HL-60 (cell line): ENCODE results near the gene OR2D3.

Experiments
- DNase-seq, 2 experiments: peaks; one replicate each; pipeline ENCODE4 v3.0.0-alpha.2; 2010 to 2020; ENCODE audit warnings: low read depth in 1 of 2, low spot score in 1 of 2
- H3K27ac ChIP-seq: fragments of 250-450 bp; sonication (Bioruptor Pico); replicated peaks from 2 replicates; pipeline ENCODE4 v1.5.1; 2020; ENCODE audit warnings: mild to moderate bottlenecking, moderate library complexity
- H3K27me3 ChIP-seq: fragments of 250-450 bp; sonication (Bioruptor Pico); 2 replicates; pipeline ENCODE4 v1.5.1; 2021; ENCODE audit warnings: mild to moderate bottlenecking, moderate library complexity; ENCODE audit not compliant: insufficient read depth, poor library complexity, severe bottlenecking
- H3K4me3 ChIP-seq: replicated peaks from 2 replicates; pipeline ENCODE4 v1.5.1; 2011; ENCODE audit warnings: mild to moderate bottlenecking, control low read depth, low read length; ENCODE audit not compliant: insufficient read depth
- CTCF ChIP-seq: IDR thresholded peaks from one replicate; pipeline ENCODE4 v1.5.1; 2011; ENCODE audit warnings: low read length, control low read depth, inconsistent platforms; ENCODE audit not compliant: insufficient read depth
- GABPA ChIP-seq: IDR thresholded peaks from 2 replicates; pipeline ENCODE4 v1.6.1; 2012; ENCODE audit warnings: low read depth
- POLR2AphosphoS5 ChIP-seq: IDR thresholded peaks from 2 replicates; pipeline ENCODE4 v1.6.1; 2012; ENCODE audit warnings: low read depth
- REST ChIP-seq: IDR thresholded peaks from 2 replicates; pipeline ENCODE4 v1.6.1; 2012; ENCODE audit warnings: low read depth; ENCODE audit not compliant: insufficient replicate concordance
- SPI1 ChIP-seq: IDR thresholded peaks from 2 replicates; pipeline ENCODE4 v1.6.1; 2012; ENCODE audit warnings: low read depth, mild to moderate bottlenecking, borderline replicate concordance

OR2D3 gene

GRCh38 chr11:6911378-6911777 lies 9.4 kb upstream of the OR2D3 start:
- Histone ChIP-seq H3K27me3 (no peaks in the 10 kb centered on the region), H3K27ac (no peak overlapping the region), H3K4me3 (no peak overlapping the region)
- no peak for DNase-seq
- TF ChIP-seq REST (no peak), GABPA (no peak), SPI1 (no peak), POLR2AphosphoS5 (no peak), CTCF (no peak)

GRCh38 chr11:6911948-6912347 lies 8.9 kb upstream of the OR2D3 start:
- H3K27me3 ChIP-seq = no peaks in the 10 kb centered on the region
- H3K4me3 ChIP-seq = no peak overlapping the region
- TF ChIP-seq REST = no peak
- no peak for TF ChIP-seq GABPA
- no peak for TF ChIP-seq SPI1
- no peak for TF ChIP-seq POLR2AphosphoS5
- no peak for TF ChIP-seq CTCF
- DNase-seq = no peak
- no peak overlapping the region for H3K27ac ChIP-seq

GRCh38 chr11:6919698-6920097 lies 1.1 kb upstream of the OR2D3 start:
- Histone ChIP-seq H3K27ac (no peak overlapping the region), H3K27me3 (no peaks in the 10 kb centered on the region), H3K4me3 (no peak overlapping the region)
- DNase-seq = no peak
- TF ChIP-seq CTCF (no peak), SPI1 (no peak), POLR2AphosphoS5 (no peak), GABPA (no peak), REST (no peak)
